GM19239 (cell line): ENCODE measurements around the gene PANK2.
"Not testable (repeated sequence)": the region's sequence is repeated elsewhere in the genome, so short reads cannot be mapped to it uniquely, and the experiment has no call there.

Experiments
- DNase-seq: peaks from one replicate; pipeline ENCODE4 v3.0.0; 2011; ENCODE audit warnings: low spot score; ENCODE audit not compliant: insufficient read length
- FAIRE-seq: peaks from 2 replicates; lab custom pipeline; 2011; peaks lifted over from hg19 to GRCh38; lab: Jason Lieb, UNC

The PANK2 gene

GRCh38 chr20:3869839-3870634 is 19.1 kb upstream of the PANK2 start:
- DNase-seq: no peak
- FAIRE-seq: no peak

GRCh38 chr20:3871550-3872265 is 17.5 kb upstream of the PANK2 start:
- no peak for FAIRE-seq
- no peak for DNase-seq

GRCh38 chr20:3873507-3873906 is 15.7 kb upstream of the PANK2 start:
- DNase-seq (no peak), FAIRE-seq (no peak)

GRCh38 chr20:3874194-3874844 is 14.9 kb upstream of the PANK2 start:
- FAIRE-seq: no peak
- no peak for DNase-seq

GRCh38 chr20:3875378-3875974 is 13.7 kb upstream of the PANK2 start:
- DNase-seq (no peak), FAIRE-seq (no peak)

- DNase-seq: no peak
- FAIRE-seq: no peak
Measured at GRCh38 chr20:3876000-3876399, 13.2 kb upstream of the PANK2 start.

GRCh38 chr20:3876676-3877075 is 12.5 kb upstream of the PANK2 start:
- DNase-seq (no peak), FAIRE-seq (no peak)

GRCh38 chr20:3878921-3879274 is 10.3 kb upstream of the PANK2 start:
- FAIRE-seq: not testable (repeated sequence)

GRCh38 chr20:3885715-3886114 is 3.5 kb upstream of the PANK2 start:
- FAIRE-seq (no peak), DNase-seq (no peak)

More at GRCh38 chr20:3878921-3879274, 10.3 kb upstream of the PANK2 start:
- not testable (repeated sequence) for DNase-seq

GRCh38 chr20:3887876-3888620 is 1.1 kb upstream of the PANK2 start:
- FAIRE-seq (no peak), DNase-seq (no peak)

GRCh38 chr20:3889489-3890397 is 556 bp downstream of the PANK2 start:
- DNase-seq: no peak
- FAIRE-seq: no peak

GRCh38 chr20:3890398-3890751 is 1.2 kb downstream of the PANK2 start:
- FAIRE-seq: peak; percentile 80

GRCh38 chr20:3890999-3891929 is 2.1 kb downstream of the PANK2 start:
- DNase-seq (no peak), FAIRE-seq (no peak)

More at GRCh38 chr20:3890398-3890751, 1.2 kb downstream of the PANK2 start:
- no peak for DNase-seq

GRCh38 chr20:3894796-3895195 is 5.6 kb downstream of the PANK2 start:
- FAIRE-seq (no peak), DNase-seq (no peak)

- DNase-seq (no peak), FAIRE-seq (no peak)
Measured at GRCh38 chr20:3896302-3896701, 7.1 kb downstream of the PANK2 start.

- FAIRE-seq: no peak
- no peak for DNase-seq
Measured at GRCh38 chr20:3896853-3897583, 7.8 kb downstream of the PANK2 start.

- FAIRE-seq: not testable (repeated sequence)
Measured at GRCh38 chr20:3898181-3898580, 9.0 kb downstream of the PANK2 start.

More at GRCh38 chr20:3898181-3898580, 9.0 kb downstream of the PANK2 start:
- not testable (repeated sequence) for DNase-seq
